Measurements from ENCODE around the gene MOB3B. TPM values are rescaled to one million over a fixed set of nuclear protein-coding genes. Genes with fewer than 3 reads are reported as not detected.

The MOB3B gene
- total and polyA plus RNA-seq, 2 of the 13 experiments (the other 11 are each of a cell fraction or from before 2014, with no cell fraction given) = 0.03 to 0.09 TPM

DNA sequence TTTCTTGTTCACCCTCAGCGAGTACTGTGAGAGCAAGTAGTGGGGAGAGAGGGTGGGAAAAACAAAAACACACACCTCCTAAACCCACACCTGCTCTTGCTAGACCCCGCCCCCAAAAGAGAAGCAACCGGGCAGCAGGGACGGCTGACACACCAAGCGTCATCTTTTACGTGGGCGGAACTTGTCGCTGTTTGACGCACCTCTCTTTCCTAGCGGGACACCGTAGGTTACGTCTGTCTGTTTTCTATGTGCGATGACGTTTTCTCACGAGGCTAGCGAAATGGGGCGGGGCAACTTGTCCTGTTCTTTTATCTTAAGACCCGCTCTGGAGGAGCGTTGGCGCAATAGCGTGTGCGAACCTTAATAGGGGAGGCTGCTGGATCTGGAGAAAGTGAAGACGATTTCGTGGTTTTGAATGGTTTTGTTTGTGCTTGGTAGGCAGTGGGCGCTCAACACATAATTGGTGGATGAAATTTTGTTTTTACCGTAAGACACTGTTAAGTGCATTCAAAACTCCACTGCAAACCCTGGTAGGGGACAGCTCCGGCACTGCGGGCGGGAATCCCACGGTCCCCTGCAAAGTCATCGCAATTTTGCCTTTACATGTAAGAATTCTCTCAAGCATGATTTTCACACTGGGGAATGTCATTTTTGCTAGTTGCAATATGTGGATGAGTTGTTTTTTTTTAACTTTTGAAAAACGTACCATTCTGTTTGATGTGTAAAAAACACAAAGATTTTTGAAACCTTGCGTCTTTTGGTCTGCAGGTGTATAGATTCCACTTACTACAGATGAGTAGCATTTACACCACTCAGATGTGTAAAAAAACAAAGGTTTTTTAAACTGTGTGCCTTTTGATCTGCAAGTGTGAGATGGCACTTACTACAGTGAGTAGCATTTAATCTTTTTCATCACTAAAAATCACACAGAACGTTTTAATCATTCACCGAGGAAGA is 44.3 kb upstream of the MOB3B start (continued):
- peak; percentile 97 for TF ChIP-seq CREB1 (IDR thresholded peaks at IDR 0.05)
- TF ChIP-seq CREB1 (CRISPR knock-in tag; IDR thresholded peaks at IDR 0.05) = peak; percentile 97
- TF ChIP-seq, protein P1, sequence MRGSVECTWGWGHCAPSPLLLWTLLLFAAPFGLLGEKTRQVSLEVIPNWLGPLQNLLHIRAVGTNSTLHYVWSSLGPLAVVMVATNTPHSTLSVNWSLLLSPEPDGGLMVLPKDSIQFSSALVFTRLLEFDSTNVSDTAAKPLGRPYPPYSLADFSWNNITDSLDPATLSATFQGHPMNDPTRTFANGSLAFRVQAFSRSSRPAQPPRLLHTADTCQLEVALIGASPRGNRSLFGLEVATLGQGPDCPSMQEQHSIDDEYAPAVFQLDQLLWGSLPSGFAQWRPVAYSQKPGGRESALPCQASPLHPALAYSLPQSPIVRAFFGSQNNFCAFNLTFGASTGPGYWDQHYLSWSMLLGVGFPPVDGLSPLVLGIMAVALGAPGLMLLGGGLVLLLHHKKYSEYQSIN (CRISPR knock-in tag; IDR thresholded peaks at IDR 0.05; ENCODE audit: borderline replicate concordance) = no peak
- TF ChIP-seq U2AF2 (IDR thresholded peaks at IDR 0.05; ENCODE audit: low read depth, low read length) = no peak
- TF ChIP-seq ZNF292 (CRISPR knock-in tag; IDR thresholded peaks at IDR 0.05; ENCODE audit: borderline replicate concordance, low read depth) = no peak
- TF ChIP-seq REL (CRISPR knock-in tag; conservative IDR thresholded peaks at IDR 0.05) = no peak
- no peak for TF ChIP-seq SALL2 (CRISPR knock-in tag; IDR thresholded peaks at IDR 0.05)
- TF ChIP-seq ZNF614 (CRISPR knock-in tag; IDR thresholded peaks at IDR 0.05; ENCODE audit: borderline replicate concordance) = peak; percentile 29; the same call in 1 of the 2 replicates
- TF ChIP-seq ZNF205 (CRISPR knock-in tag; IDR thresholded peaks at IDR 0.05) = no peak; the same call in 1 of the 2 replicates
- TF ChIP-seq, protein P2, sequence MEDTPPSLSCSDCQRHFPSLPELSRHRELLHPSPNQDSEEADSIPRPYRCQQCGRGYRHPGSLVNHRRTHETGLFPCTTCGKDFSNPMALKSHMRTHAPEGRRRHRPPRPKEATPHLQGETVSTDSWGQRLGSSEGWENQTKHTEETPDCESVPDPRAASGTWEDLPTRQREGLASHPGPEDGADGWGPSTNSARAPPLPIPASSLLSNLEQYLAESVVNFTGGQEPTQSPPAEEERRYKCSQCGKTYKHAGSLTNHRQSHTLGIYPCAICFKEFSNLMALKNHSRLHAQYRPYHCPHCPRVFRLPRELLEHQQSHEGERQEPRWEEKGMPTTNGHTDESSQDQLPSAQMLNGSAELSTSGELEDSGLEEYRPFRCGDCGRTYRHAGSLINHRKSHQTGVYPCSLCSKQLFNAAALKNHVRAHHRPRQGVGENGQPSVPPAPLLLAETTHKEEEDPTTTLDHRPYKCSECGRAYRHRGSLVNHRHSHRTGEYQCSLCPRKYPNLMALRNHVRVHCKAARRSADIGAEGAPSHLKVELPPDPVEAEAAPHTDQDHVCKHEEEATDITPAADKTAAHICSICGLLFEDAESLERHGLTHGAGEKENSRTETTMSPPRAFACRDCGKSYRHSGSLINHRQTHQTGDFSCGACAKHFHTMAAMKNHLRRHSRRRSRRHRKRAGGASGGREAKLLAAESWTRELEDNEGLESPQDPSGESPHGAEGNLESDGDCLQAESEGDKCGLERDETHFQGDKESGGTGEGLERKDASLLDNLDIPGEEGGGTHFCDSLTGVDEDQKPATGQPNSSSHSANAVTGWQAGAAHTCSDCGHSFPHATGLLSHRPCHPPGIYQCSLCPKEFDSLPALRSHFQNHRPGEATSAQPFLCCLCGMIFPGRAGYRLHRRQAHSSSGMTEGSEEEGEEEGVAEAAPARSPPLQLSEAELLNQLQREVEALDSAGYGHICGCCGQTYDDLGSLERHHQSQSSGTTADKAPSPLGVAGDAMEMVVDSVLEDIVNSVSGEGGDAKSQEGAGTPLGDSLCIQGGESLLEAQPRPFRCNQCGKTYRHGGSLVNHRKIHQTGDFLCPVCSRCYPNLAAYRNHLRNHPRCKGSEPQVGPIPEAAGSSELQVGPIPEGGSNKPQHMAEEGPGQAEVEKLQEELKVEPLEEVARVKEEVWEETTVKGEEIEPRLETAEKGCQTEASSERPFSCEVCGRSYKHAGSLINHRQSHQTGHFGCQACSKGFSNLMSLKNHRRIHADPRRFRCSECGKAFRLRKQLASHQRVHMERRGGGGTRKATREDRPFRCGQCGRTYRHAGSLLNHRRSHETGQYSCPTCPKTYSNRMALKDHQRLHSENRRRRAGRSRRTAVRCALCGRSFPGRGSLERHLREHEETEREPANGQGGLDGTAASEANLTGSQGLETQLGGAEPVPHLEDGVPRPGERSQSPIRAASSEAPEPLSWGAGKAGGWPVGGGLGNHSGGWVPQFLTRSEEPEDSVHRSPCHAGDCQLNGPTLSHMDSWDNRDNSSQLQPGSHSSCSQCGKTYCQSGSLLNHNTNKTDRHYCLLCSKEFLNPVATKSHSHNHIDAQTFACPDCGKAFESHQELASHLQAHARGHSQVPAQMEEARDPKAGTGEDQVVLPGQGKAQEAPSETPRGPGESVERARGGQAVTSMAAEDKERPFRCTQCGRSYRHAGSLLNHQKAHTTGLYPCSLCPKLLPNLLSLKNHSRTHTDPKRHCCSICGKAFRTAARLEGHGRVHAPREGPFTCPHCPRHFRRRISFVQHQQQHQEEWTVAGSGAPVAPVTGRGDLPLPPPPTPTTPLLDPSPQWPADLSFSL (CRISPR knock-in tag; IDR thresholded peaks at IDR 0.05) = no peak
- no peak for TF ChIP-seq CENPX (CRISPR knock-in tag; IDR thresholded peaks at IDR 0.05)
- no peak for TF ChIP-seq RFXANK (CRISPR knock-in tag; IDR thresholded peaks at IDR 0.05)
- no peak for TF ChIP-seq ZNF24 (IDR thresholded peaks at IDR 0.05)
- TF ChIP-seq LCORL (IDR thresholded peaks at IDR 0.05) = no peak
- TF ChIP-seq LCORL (CRISPR knock-in tag; IDR thresholded peaks at IDR 0.05) = no peak
- no peak for TF ChIP-seq ZNF382 (CRISPR knock-in tag; IDR thresholded peaks at IDR 0.05; ENCODE audit: borderline replicate concordance)
- TF ChIP-seq ZNF234 (CRISPR knock-in tag; conservative IDR thresholded peaks at IDR 0.05) = no peak
- no peak for TF ChIP-seq ZNF678 (CRISPR knock-in tag; IDR thresholded peaks at IDR 0.05)
- no peak for TF ChIP-seq ZNF703 (CRISPR knock-in tag; IDR thresholded peaks at IDR 0.05; ENCODE audit: borderline replicate concordance)
- no peak for TF ChIP-seq ZNF317 (CRISPR knock-in tag; IDR thresholded peaks at IDR 0.05)
- TF ChIP-seq, protein P3, sequence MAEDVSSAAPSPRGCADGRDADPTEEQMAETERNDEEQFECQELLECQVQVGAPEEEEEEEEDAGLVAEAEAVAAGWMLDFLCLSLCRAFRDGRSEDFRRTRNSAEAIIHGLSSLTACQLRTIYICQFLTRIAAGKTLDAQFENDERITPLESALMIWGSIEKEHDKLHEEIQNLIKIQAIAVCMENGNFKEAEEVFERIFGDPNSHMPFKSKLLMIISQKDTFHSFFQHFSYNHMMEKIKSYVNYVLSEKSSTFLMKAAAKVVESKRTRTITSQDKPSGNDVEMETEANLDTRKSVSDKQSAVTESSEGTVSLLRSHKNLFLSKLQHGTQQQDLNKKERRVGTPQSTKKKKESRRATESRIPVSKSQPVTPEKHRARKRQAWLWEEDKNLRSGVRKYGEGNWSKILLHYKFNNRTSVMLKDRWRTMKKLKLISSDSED (CRISPR knock-in tag; IDR thresholded peaks at IDR 0.05) = no peak
- TF ChIP-seq GATA4 (IDR thresholded peaks at IDR 0.05; ENCODE audit: borderline replicate concordance, low read depth) = no peak

Data from HepG2 (cell line).